GM23248 (cell line): Measurements from ENCODE around the gene CSTA. TPM values are rescaled to one million over a fixed set of nuclear protein-coding genes. Genes with fewer than 3 reads are reported as not detected.
"Not testable (repeated sequence)": the region's sequence is repeated elsewhere in the genome, so short reads cannot be mapped to it uniquely, and the experiment has no call there.

ENCODE experiments used
- DNase-seq: peaks from one replicate; pipeline ENCODE4 v3.0.0-alpha.2; 2015
- H2AFZ ChIP-seq: fragments of 200-600 bp; sonication (generic); 2 replicates; pipeline ENCODE4 v1.6.1; 2016; ENCODE audit warnings: antibody characterized with exemption
- H3F3A ChIP-seq: fragments of 200-600 bp; sonication (generic); 2 replicates; pipeline ENCODE4 v1.6.1; 2016; ENCODE audit warnings: mild to moderate bottlenecking, antibody characterized with exemption, mixed run types; ENCODE audit not compliant: insufficient read depth
- H3K27ac ChIP-seq: fragments of 200-600 bp; sonication (generic); 2 replicates; pipeline ENCODE4 v1.5.1; 2016; ENCODE audit warnings: mild to moderate bottlenecking
- H3K27me3 ChIP-seq: fragments of 200-600 bp; sonication (generic); replicated peaks from 2 replicates; pipeline ENCODE4 v1.6.1; 2016; ENCODE audit warnings: mild to moderate bottlenecking; ENCODE audit not compliant: insufficient read depth
- H3K36me3 ChIP-seq: fragments of 200-600 bp; sonication (generic); 2 replicates; pipeline ENCODE4 v1.6.1; 2016; ENCODE audit warnings: low read depth, mild to moderate bottlenecking
- H3K4me1 ChIP-seq: fragments of 200-600 bp; sonication (generic); 2 replicates; pipeline ENCODE4 v1.6.1; 2016; ENCODE audit warnings: mild to moderate bottlenecking; ENCODE audit not compliant: insufficient read depth
- H3K4me2 ChIP-seq: fragments of 200-600 bp; sonication (generic); one replicate; pipeline ENCODE4 v1.6.1; 2016; ENCODE audit warnings: mild to moderate bottlenecking; ENCODE audit not compliant: unreplicated experiment
- H3K4me3 ChIP-seq: fragments of 200-600 bp; sonication (generic); 2 replicates; pipeline ENCODE4 v1.5.1; 2016; ENCODE audit warnings: mild to moderate bottlenecking
- H3K79me2 ChIP-seq: fragments of 200-600 bp; sonication (generic); 2 replicates; pipeline ENCODE4 v1.6.1; 2016; ENCODE audit warnings: mild to moderate bottlenecking; ENCODE audit not compliant: insufficient read depth
- H3K9ac ChIP-seq: fragments of 200-600 bp; sonication (generic); 2 replicates; pipeline ENCODE4 v1.6.1; 2016; ENCODE audit warnings: mild to moderate bottlenecking
- H3K9me2 ChIP-seq: fragments of 200-600 bp; sonication (generic); 2 replicates; pipeline ENCODE4 v1.6.1; 2016; ENCODE audit warnings: mixed run types, mild to moderate bottlenecking, moderate library complexity; ENCODE audit not compliant: insufficient read depth
- H3K9me3 ChIP-seq: fragments of 200-600 bp; sonication (generic); one replicate; pipeline ENCODE4 v1.6.1; 2017; ENCODE audit warnings: low read depth
- H4K20me1 ChIP-seq: fragments of 200-600 bp; sonication (generic); 2 replicates; pipeline ENCODE4 v1.6.0; 2016; ENCODE audit not compliant: insufficient read depth
- EZH2 ChIP-seq: fragments of 200-600 bp; sonication (generic); IDR thresholded peaks from 2 replicates; pipeline ENCODE4 v1.6.1; 2018; ENCODE audit warnings: antibody characterized with exemption, mild to moderate bottlenecking; ENCODE audit not compliant: insufficient read depth, poor library complexity, severe bottlenecking
- EZH2phosphoT487 ChIP-seq: fragments of 200-600 bp; sonication (generic); IDR thresholded peaks from 2 replicates; pipeline ENCODE4 v1.6.1; 2018; ENCODE audit warnings: antibody characterized with exemption, moderate library complexity, mild to moderate bottlenecking, low read depth; ENCODE audit not compliant: insufficient read depth
- WGBS, 2 experiments: methylation state at CpG; one replicate each; pipeline ENCODE4 v1.1.6; 2015 to 2017; ENCODE audit warnings: low lambda C conversion rate in 2 of 2, low coverage in 1 of 2; ENCODE audit errors: missing lambda C conversion rate in 2 of 2; 5-methylcytosine and 5-hydroxymethylcytosine counted together
- in situ Hi-C: fragments of 300-500 bp; cut with MboI; formaldehyde crosslinking; loops from 2 replicates; pipeline ENCODE4 v1.15.0; 2020
- polyA plus RNA-seq: library from polyadenylated mRNA; unstranded; fragments of >200 nt; fragmentation: Nextera tagmentation; extraction: Ambion mirVana; gene quantifications from 2 replicates; pipeline ENCODE4 v1.2.1, GENCODE V29; 2016
- total RNA-seq: library from RNA; depleted of rRNA; stranded (reverse); fragments of >200 nt; shearing (Covaris generic); gene quantifications from 2 replicates; pipeline ENCODE4 v1.2.3, GENCODE V29; 2014

CSTA gene
- total and polyA plus RNA-seq, 2 experiments from 2014 or later = 1.8 to 5.3 TPM

DNA sequence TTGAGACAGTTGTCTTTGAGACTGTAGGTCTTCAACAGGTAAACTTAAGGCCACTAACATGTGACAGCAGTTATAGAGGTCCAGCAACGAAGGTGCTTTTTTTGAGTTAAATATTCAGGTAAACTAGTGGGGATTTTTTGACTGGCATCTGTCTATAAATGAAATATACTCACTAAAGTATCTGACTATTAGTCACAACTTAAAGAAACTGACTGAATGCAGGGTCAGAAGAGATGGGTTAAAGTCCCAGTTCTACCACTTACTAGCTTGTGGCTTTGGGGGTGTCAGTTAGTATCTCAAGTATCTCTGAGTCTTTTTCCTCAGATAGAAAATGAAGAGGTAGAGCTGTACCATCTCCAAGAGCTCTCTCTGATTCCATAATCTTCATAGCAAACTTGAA is 40.0 kb downstream of the CSTA start:
- TF ChIP-seq EZH2 = no peak
- TF ChIP-seq EZH2phosphoT487 = no peak
- H3F3A ChIP-seq = no peaks in the 10 kb centered on the region
- H2AFZ ChIP-seq = no peak overlapping the region
- no peak overlapping the region for H3K4me3 ChIP-seq
- no peaks in the 10 kb centered on the region for H3K9me2 ChIP-seq
- H4K20me1 ChIP-seq = no peaks in the 10 kb centered on the region
- no peak overlapping the region for H3K4me2 ChIP-seq
- DNase-seq = no peak
- WGBS, 2 experiments = 86 to 91% methylated on average over 1 of the region's 1 CpG
- H3K4me1 ChIP-seq = peaks cover 7% of the 10 kb centered on the region; the same call in 1 of the 2 replicates
- in situ Hi-C loops = no loop called here
- no peak overlapping the region for H3K27ac ChIP-seq
- no peaks in the 10 kb centered on the region for H3K79me2 ChIP-seq
- no peaks in the 10 kb centered on the region for H3K27me3 ChIP-seq
- H3K9ac ChIP-seq = no peak overlapping the region
- no peaks in the 10 kb centered on the region for H3K9me3 ChIP-seq
- H3K36me3 ChIP-seq = peaks cover 21% of the 10 kb centered on the region; the same call in 1 of the 2 replicates

DNA sequence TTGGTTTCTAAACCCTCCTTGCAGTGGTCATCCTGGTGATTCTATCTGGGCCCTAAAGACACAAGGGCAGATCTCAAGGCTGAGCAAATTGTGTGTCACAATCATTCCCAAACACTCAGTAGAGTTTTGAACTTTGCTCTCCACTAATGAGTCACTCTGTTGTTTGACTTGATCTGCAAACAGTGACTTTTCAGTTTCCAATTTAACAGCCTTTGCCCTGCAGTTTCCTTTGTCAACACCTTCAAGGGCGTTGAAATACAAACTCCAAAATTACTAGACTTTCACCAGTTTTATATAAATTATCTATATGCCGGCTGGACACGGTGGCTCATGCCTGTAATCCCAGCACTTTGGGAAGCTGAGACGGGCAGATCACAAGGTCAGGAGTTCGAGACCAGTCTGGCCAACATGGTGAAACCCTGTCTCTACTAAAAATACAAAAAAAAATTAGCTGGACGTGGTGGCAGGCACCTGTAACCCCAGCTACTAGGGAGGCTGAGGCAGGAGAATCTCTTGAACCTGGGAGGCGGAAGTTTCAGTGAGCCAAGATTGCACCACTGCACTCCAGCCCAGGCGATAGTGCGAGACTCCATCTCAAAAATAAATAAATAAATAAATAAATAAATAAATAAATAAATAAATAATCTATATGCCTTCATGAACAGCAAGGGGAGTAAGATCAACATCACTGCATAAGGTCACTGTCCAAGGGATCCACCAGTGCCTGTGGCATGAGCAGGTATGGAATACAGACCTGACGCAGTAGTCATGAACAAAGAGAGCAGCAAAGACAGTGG is 40.7 kb downstream of the CSTA start:
- H4K20me1 ChIP-seq, H3K4me3 ChIP-seq, H3K79me2 ChIP-seq, H3F3A ChIP-seq, H2AFZ ChIP-seq, H3K9me3 ChIP-seq, H3K4me1 ChIP-seq, H3K4me2 ChIP-seq, in situ Hi-C loops, H3K9me2 ChIP-seq, H3K9ac ChIP-seq, H3K27me3 ChIP-seq: not testable (repeated sequence)
- Histone ChIP-seq H3K27ac (0 out of 2 replicates have a peak overlapping the region, but pooled peaks have one; percentile 26), H3K36me3 (peaks cover 21% of the 10 kb centered on the region; the same call in 1 of the 2 replicates)
- 93 to 96% methylated on average over 10 of the region's 10 CpGs for WGBS, 2 experiments
- DNase-seq = peak; percentile 70

DNA sequence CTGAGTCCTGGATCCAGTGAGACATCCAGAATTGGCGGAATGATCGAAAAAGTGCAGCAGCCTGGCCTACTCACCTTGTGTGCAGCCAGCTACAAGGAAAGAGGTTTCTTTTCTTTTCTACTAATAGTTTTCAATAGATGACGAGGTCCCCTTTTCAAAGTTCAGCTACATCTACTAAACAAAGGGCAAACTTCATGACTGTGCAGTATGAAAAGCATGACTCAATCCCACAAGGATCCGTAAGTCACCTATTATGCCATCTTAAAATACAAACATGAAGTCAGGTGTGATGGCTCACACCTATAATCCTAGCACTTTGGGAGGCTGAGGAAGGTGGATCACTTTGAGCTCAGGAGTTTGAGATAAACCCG is 41.3 kb downstream of the CSTA start:
- 94 to 97% methylated on average over 5 of the region's 5 CpGs for WGBS, 2 experiments
- H3K4me2 ChIP-seq = no peak overlapping the region
- no peaks in the 10 kb centered on the region for H3K27me3 ChIP-seq
- H3K79me2 ChIP-seq = no peaks in the 10 kb centered on the region
- H3K9me3 ChIP-seq = no peaks in the 10 kb centered on the region
- H3K9me2 ChIP-seq = no peaks in the 10 kb centered on the region
- in situ Hi-C loops = no loop called here
- no peak overlapping the region for H3K9ac ChIP-seq
- no peak overlapping the region for H3K27ac ChIP-seq
- no peak overlapping the region for H3K4me3 ChIP-seq
- TF ChIP-seq EZH2phosphoT487 (no peak), EZH2 (no peak)
- DNase-seq = no peak
- H3K4me1 ChIP-seq = peaks cover 7% of the 10 kb centered on the region; the same call in 1 of the 2 replicates
- H3F3A ChIP-seq = no peaks in the 10 kb centered on the region
- H3K36me3 ChIP-seq = peaks cover 21% of the 10 kb centered on the region; the same call in 1 of the 2 replicates
- no peaks in the 10 kb centered on the region for H4K20me1 ChIP-seq
- no peak overlapping the region for H2AFZ ChIP-seq

DNA sequence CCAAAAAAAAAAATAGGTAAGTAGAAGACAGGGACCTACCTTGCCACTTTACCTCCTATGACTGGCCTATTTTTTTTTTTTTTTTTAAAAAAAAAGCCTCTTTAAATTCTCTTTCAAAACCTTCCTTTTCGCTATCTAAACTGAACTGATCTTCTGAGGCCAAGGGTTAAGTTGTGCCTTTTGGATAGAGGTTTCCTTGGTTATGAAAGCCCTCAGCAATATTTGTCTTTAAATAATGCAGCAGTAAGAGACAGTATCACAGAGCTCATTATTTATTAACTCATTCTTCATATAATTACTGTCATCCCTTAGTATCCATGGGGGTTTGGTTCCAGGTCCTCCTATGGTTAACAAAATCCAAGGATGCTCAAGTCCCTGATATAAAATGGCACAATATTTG is 49.0 kb downstream of the CSTA start:
- H3K27me3 ChIP-seq = no peaks in the 10 kb centered on the region
- H3K9me2 ChIP-seq = no peaks in the 10 kb centered on the region
- WGBS, 2 experiments = 100% methylated on average over 1 of the region's 1 CpG
- no peaks in the 10 kb centered on the region for H3F3A ChIP-seq
- H3K9ac ChIP-seq = no peak overlapping the region
- no peaks in the 10 kb centered on the region for H3K4me1 ChIP-seq
- no peaks in the 10 kb centered on the region for H4K20me1 ChIP-seq
- no peak overlapping the region for H3K4me2 ChIP-seq
- in situ Hi-C loops = no loop called here
- no peak overlapping the region for H3K27ac ChIP-seq
- peaks cover 65% of the 10 kb centered on the region for H3K79me2 ChIP-seq
- DNase-seq = no peak
- H3K9me3 ChIP-seq = no peaks in the 10 kb centered on the region
- TF ChIP-seq EZH2phosphoT487 (no peak), EZH2 (no peak)
- H3K4me3 ChIP-seq = no peak overlapping the region
- H3K36me3 ChIP-seq = 0 out of 2 replicates have a peak, but pooled peaks cover under 1% of the 10 kb centered on the region
- H2AFZ ChIP-seq = no peak overlapping the region
